HG02678 (cell line): ENCODE measurements around the gene SLC22A5.
"Not testable (repeated sequence)": the region's sequence is repeated elsewhere in the genome, so short reads cannot be mapped to it uniquely, and the experiment has no call there.

ENCODE experiments used
- ATAC-seq: cut with Tn5 transposase; IDR thresholded peaks from one replicate; pipeline ENCODE4 v1.9.1; 2021; ENCODE audit warnings: mild to moderate bottlenecking, moderate library complexity; ENCODE audit not compliant: unreplicated experiment

The SLC22A5 gene

GRCh38 chr5:132425009-132425937, 55.8 kb downstream of the SLC22A5 start:
- peak; percentile 49 for ATAC-seq

- no peak for ATAC-seq
Observed at GRCh38 chr5:132425975-132426524, 56.5 kb downstream of the SLC22A5 start.

GRCh38 chr5:132426525-132427138, 57.1 kb downstream of the SLC22A5 start:
- ATAC-seq, result peak; percentile 39

GRCh38 chr5:132427281-132428146, 58.0 kb downstream of the SLC22A5 start:
- ATAC-seq, result no peak

- no peak for ATAC-seq
Observed at GRCh38 chr5:132428147-132428482, 58.6 kb downstream of the SLC22A5 start.

- no peak for ATAC-seq
Observed at GRCh38 chr5:132428484-132429462, 59.3 kb downstream of the SLC22A5 start.

GRCh38 chr5:132429463-132430440, 60.2 kb downstream of the SLC22A5 start:
- ATAC-seq, result no peak

- ATAC-seq, result no peak
Observed at GRCh38 chr5:132430746-132431145, 61.2 kb downstream of the SLC22A5 start.

GRCh38 chr5:132431632-132432031, 62.1 kb downstream of the SLC22A5 start:
- ATAC-seq, result no peak

- ATAC-seq, result no peak
Observed at GRCh38 chr5:132433141-132433540, 63.6 kb downstream of the SLC22A5 start.

- ATAC-seq, result no peak
Observed at GRCh38 chr5:132434416-132435286, 65.1 kb downstream of the SLC22A5 start.

- no peak for ATAC-seq
Observed at GRCh38 chr5:132435447-132435846, 65.9 kb downstream of the SLC22A5 start.

GRCh38 chr5:132435886-132436285, 66.4 kb downstream of the SLC22A5 start:
- no peak for ATAC-seq

- no peak for ATAC-seq
Observed at GRCh38 chr5:132436936-132437335, 67.4 kb downstream of the SLC22A5 start.

GRCh38 chr5:132437604-132438266, 68.2 kb downstream of the SLC22A5 start:
- peak; percentile 76 for ATAC-seq

- ATAC-seq, result not testable (repeated sequence)
Observed at GRCh38 chr5:132438267-132438645, 68.7 kb downstream of the SLC22A5 start.

GRCh38 chr5:132438917-132439316, 69.4 kb downstream of the SLC22A5 start:
- no peak for ATAC-seq
